ENCODE data around the gene ZBTB7B. TPM values are rescaled to one million over a fixed set of nuclear protein-coding genes. Genes with fewer than 3 reads are reported as not detected.

Gene ZBTB7B
- total and polyA plus RNA-seq, 9 of the 15 experiments (the other 6 are each of a cell fraction or from before 2014, with no cell fraction given) = 0.04 to 46.5 (median 15.2) TPM

DNA sequence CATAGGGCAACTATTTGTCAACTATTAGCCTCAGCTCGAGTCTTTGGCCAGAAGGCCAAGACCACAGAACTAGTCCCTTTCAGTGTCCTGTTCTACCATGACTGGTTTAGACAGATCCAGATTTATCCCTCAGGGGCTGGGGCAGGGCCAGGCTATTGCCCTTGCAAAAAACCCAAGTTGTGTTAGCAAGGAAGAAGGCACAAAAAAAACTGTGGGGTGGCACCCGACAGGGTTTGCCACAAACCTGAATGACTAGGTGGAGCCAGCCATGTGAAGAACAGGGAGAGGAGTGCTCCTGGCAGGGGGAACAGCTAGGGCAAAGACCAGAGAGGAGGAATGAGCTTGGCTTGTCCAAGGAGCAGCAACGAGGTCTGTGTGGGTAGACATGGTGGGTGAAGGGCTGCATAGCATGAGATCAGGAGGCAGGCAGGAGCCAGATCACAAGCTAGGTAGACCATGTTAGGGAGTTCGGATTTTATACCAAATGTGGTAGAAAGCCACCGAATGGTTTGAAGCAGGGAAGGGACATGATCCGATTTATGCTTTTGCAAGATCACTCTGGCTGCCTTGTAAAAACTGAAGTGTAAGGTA is 35.3 kb downstream of the ZBTB7B start:
- no peaks in the 10 kb centered on the region for H4K20me1 ChIP-seq (replicated peaks; ENCODE audit: control insufficient read depth, insufficient read depth, low read length)
- FAIRE-seq = no peak
- H3K4me2 ChIP-seq (ENCODE audit: insufficient read depth, low read length) = no peak overlapping the region
- TF ChIP-seq HIVEP1 (CRISPR knock-in tag; IDR thresholded peaks at IDR 0.05) = no peak
- TF ChIP-seq STAG1 (CRISPR knock-in tag; IDR thresholded peaks at IDR 0.05; ENCODE audit: borderline replicate concordance) = no peak
- TF ChIP-seq, protein P1, sequence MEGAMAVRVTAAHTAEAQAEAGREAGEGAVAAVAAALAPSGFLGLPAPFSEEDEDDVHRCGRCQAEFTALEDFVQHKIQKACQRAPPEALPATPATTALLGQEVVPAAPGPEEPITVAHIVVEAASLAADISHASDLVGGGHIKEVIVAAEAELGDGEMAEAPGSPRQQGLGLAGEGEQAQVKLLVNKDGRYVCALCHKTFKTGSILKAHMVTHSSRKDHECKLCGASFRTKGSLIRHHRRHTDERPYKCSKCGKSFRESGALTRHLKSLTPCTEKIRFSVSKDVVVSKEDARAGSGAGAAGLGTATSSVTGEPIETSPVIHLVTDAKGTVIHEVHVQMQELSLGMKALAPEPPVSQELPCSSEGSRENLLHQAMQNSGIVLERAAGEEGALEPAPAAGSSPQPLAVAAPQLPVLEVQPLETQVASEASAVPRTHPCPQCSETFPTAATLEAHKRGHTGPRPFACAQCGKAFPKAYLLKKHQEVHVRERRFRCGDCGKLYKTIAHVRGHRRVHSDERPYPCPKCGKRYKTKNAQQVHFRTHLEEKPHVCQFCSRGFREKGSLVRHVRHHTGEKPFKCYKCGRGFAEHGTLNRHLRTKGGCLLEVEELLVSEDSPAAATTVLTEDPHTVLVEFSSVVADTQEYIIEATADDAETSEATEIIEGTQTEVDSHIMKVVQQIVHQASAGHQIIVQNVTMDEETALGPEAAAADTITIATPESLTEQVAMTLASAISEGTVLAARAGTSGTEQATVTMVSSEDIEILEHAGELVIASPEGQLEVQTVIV (CRISPR knock-in tag; IDR thresholded peaks at IDR 0.05; ENCODE audit: borderline replicate concordance) = no peak
- TF ChIP-seq MEF2D (tag; conservative IDR thresholded peaks at IDR 0.05; ENCODE audit: low read depth) = no peak
- no peak for TF ChIP-seq SOX6 (IDR thresholded peaks at IDR 0.05)
- no peak for TF ChIP-seq SMAD1 (IDR thresholded peaks at IDR 0.05; ENCODE audit: low read depth, low read length, partially characterized antibody)
- peaks cover 0 to 23% of the 10 kb centered on the region in 2 experiments; a peak in 3 of 5 replicates for H3K27me3 ChIP-seq (ENCODE audit: control insufficient read depth in 2 of 2, insufficient read depth in 2 of 2, low read length in 2 of 2)
- BruUV-seq (replicated peaks) = no TSS peak
- H3K36me3 ChIP-seq (ENCODE audit: control insufficient read depth, insufficient read depth, low read length) = no peaks in the 10 kb centered on the region
- ChIA-PET CTCF (ENCODE audit: low intra/inter-chr PET ratio) (no interaction called here), POLR2A (interaction anchor here (0.6 kb wide), 2 partner anchors 14 to 107 kb away, joined by 3 to 4 read pairs; no protein-coding TSS in a partner anchor)
- H3K4me1 ChIP-seq (replicated peaks in 1 of 2; ENCODE audit: control insufficient read depth in 2 of 2, insufficient read depth in 2 of 2, low read length in 2 of 2) = peaks cover 3% of the 10 kb centered on the region in 2 experiments; a peak in 2 of 5 replicates
- no peak for DNase-seq (ENCODE audit: extremely low read depth in 1 of 4, low spot score in 3 of 4)
- 21% methylated on average over 6 of the region's 6 CpGs for whole genome bisulfite sequencing (ENCODE audit: insufficient coverage, low coverage, missing lambda C conversion rate)
- no peaks in the 10 kb centered on the region for H3K9me1 ChIP-seq (ENCODE audit: control insufficient read depth, insufficient read depth, low read length)
- no peak overlapping the region for H2AFZ ChIP-seq (ENCODE audit: low read depth, low read length)
- ATAC-seq = no peak
- H3K27ac ChIP-seq (ENCODE audit: extremely low read depth, low read depth, low read length) = no peak overlapping the region
- no peak overlapping the region for H3K4me3 ChIP-seq
- H3K79me2 ChIP-seq (ENCODE audit: control insufficient read depth, insufficient read depth, low read length) = no peaks in the 10 kb centered on the region
- H3K9me3 ChIP-seq (replicated peaks; ENCODE audit: control insufficient read depth, insufficient read depth, low read depth, low read length) = no peaks in the 10 kb centered on the region
- in situ Hi-C loops (cut with MboI) (no loop called here), intact Hi-C loops (cut with micrococcal nuclease) (no loop called here)
- no peak overlapping the region for H3K9ac ChIP-seq (ENCODE audit: insufficient read depth in 1 of 2, low read depth in 2 of 2, low read length in 2 of 2)

Data from K562 (cell line).